SU-DHL-6 (cell line): ENCODE results near the gene CEBPB.

Experiments
- CTCF ChIP-seq: fragments of 200-600 bp; sonication (generic); IDR thresholded peaks from one replicate; pipeline ENCODE4 v1.5.1; 2017; ENCODE audit warnings: antibody characterized with exemption, mild to moderate bottlenecking, low read length, moderate library complexity; ENCODE audit not compliant: insufficient read depth, poor library complexity, severe bottlenecking
- EZH2phosphoT487 ChIP-seq: fragments of 200-600 bp; sonication (generic), shearing (Covaris generic); conservative IDR thresholded peaks from 2 replicates; pipeline ENCODE4 v1.6.1; 2018; ENCODE audit warnings: mild to moderate bottlenecking, antibody characterized with exemption, low read length, moderate library complexity, mixed read lengths

GRCh38 chr20:50141811-50142561 is 48.6 kb upstream of the CEBPB start:
- TF ChIP-seq CTCF (no peak), EZH2phosphoT487 (no peak)
